ENCODE data around the gene AREG.
"Not testable (repeated sequence)": the region's sequence is repeated elsewhere in the genome, so short reads cannot be mapped to it uniquely, and the experiment has no call there.

Gene AREG

DNA sequence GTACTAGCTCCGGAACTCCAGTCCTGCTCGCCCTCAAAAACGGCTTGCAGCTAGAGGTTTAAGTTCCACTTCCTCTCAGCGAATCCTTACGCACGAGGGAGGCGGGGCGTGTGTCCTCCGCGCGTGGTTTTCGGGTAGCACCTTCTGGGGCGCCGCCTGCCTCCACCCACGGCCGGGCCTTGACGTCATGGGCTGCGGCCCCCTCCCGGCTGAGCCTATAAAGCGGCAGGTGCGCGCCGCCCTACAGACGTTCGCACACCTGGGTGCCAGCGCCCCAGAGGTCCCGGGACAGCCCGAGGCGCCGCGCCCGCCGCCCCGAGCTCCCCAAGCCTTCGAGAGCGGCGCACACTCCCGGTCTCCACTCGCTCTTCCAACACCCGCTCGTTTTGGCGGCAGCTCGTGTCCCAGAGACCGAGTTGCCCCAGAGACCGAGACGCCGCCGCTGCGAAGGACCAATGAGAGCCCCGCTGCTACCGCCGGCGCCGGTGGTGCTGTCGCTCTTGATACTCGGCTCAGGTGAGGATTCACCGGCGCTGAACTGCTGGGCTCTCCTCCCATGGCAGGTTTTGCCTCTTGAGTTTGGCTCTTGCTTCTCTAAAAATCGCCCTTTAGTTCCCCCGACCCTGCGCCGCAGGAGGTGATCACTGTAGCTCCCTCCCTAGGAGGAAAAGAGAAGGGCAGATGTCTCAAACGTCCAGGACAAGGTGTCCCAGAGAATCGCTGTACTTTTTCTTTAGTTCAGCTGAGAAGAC lies at the start of gene AREG:
Gene AREG (plus strand): TSS at position 246 of the 752 bp plus-strand sequence. CDS start 210 bp downstream, at position 456.
- DNase-seq (ENCODE audit: low spot score), result peak; percentile 47

GRCh38 chr4:74395633-74396032 lies 49.3 kb upstream of the AREG start:
- no peak for DNase-seq (ENCODE audit: low spot score)

- DNase-seq (ENCODE audit: low spot score), result no peak
These were observed 47.0 kb upstream of the AREG start for GRCh38 chr4:74397748-74398426.

DNA sequence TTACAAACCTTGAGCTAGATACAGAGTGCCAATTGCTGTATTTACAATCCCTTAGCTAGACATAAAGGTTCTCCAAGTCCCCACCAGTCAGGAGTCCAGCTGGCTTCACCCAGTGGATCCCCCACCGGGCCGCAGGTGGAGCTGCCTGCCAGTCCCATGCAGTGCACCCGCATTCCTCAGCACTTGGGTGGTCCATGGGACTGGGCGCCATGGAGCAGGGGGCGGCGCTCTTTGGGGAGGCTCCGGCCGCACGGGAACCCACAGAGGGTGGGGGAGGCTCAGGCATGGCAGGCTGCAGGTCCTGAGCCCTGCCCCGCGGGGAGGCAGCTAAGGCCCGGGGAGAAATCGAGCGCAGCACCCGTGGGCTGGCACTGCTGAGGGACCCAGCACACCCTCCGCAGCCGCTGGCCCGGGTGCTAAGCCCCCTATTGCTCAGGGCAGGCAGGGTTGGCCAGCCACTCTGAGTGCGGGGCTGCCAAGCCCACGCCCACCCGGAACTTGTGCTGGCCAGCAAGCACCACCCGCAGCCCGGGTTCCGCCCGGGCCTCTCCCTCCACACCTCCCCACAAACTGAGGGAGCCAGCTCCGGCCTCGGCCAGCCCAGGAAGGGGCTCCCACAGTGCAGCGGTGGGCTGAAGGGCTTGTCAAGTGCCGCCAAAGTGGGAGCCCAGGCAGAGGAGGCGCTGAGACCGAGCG lies 45.9 kb upstream of the AREG start:
- DNase-seq (ENCODE audit: low spot score), result not testable (repeated sequence)

DNA sequence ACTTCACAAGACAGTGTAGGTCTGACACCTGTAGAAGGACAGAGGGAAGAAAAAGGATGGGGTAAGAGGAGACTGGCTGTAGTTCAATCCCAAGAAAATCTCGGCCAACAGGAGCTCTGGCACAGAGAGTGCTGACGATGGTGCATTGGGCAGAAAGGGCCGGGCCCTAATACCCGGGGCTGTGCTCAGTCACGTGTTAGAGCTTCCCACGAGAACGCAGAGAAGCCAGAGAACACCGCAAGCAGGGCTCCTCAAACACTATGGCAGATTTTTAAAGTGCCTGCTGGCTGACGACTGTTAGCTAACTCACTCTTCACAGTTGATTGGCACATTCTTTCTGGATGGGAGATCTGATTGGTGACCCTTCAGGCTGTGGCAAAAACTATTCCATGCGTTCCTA lies 44.5 kb upstream of the AREG start:
- DNase-seq (ENCODE audit: low spot score), result no peak

DNA sequence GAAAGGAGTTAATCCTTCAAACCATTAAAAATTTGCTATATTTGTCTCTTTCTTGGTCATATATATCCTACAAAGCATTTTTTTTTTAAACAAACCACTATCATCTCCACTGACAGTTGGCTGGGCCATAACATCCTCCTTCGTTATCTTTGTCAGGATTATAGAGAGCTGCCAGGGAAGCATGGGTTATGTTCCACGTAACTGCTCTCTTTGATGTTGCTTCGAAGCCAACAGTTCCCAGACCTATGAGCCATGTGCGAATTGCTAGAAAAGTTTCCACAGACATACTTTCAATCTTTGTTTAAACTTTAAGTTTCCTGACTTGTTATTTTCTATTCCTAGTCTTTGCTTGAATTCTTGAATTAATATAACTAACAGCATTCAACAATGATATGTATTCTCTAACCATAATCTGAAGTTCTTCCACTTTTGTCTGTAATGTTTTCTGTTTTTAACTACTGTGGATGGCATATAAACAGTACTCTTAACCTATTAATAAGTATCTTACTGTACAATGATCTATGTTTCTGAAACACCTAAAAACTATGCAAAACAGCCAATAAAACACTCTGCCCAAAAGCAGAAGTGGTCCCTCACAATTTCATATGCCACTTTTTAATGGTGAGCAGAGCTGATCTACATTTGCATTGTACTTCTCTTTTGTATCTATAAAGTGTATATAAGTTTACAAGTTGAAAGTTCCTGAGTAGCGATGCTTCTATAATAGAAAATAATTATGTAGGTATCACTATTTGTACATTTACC lies 42.1 kb upstream of the AREG start:
- DNase-seq (ENCODE audit: low spot score), result no peak

DNA sequence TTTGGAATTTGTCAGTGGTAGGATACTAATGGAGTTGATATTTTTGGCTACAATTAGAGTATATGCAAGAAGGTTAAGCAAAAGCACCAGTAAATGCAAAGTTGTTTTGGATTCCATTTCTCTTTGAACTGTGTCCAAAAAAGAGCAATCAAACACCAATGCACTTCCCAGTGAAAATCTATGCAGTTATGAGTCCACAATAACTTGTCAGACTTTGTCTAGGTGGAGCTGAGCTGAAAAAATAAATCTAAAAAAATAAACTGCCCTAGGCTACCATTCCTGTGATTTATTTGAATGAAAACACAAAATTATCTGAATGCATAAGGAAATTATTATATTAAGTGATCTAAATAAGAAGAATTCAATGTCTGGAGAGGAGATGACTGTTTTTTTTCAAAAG lies 37.0 kb upstream of the AREG start:
- DNase-seq (ENCODE audit: low spot score), result no peak

GRCh38 chr4:74408639-74409038 lies 36.3 kb upstream of the AREG start:
- DNase-seq (ENCODE audit: low spot score), result no peak

DNA sequence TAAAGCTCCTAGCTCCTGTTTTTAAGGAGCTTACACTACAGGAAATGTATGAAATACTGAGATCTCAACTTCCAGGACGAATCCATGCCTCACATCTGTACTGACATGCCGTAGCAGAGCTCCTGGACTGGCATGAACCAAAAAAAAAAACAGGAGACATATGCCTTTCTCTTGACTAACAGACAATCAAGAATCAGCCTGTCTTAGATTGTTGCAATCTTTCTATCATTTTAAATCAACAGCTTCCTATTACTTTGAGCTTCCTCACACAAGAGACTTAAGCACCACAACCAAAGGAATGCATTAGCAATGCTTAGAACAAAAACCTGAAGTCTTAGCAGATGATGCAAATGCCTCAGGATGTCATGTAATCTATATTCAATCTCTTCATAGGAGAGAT lies 34.7 kb upstream of the AREG start:
- DNase-seq (ENCODE audit: low spot score), result no peak

- DNase-seq (ENCODE audit: low spot score), result no peak
These were observed 32.7 kb upstream of the AREG start for GRCh38 chr4:74412225-74412624.

DNA sequence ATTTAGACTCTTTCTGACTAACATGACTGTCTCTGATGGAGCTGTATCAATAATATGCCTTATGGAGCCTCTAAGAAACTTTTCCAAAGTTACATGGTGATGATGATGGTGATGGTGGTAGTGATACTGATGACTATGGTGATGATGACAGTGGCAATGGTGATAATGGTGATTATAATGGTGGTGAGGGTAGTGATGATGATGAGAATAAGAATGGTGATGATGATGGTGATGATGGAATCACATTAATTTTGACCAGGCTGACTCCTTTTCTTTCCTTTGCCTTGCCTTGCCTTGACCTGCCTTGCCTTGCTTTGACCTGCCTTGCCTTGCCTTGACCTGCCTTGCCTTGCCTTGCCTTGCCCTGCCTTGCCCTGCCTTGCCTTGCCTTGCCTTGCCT lies 31.7 kb upstream of the AREG start:
- DNase-seq (ENCODE audit: low spot score), result no peak

DNA sequence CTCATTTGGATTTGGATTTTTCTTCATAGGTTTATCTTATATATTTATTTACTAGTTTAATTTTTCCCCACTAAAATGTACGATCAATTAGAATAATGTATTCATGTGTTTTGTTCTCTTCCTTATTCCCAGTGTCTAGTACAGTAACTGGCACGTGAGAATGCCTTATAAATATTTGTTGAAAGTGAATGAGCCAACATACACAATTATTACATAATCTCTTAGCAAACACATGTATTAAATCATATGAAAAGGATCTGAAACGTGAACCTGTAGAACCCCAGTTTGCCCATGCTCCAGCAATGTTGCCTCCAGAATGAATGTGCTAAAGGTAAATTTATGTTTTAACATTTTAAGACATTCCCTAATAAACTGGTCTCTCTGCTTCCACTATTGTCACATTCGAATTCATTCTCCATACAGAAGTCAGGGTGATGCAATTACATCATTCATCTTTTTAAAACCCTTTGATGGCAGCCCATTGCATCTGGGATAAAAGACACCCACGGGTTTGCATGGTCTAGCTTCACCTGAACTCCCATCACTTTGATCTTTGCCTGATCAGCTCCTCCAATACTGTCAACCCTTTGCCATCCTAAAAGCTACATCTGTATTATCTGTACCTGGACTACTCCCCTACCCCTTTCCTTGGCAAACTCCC lies 30.7 kb upstream of the AREG start:
- DNase-seq (ENCODE audit: low spot score), result no peak

DNA sequence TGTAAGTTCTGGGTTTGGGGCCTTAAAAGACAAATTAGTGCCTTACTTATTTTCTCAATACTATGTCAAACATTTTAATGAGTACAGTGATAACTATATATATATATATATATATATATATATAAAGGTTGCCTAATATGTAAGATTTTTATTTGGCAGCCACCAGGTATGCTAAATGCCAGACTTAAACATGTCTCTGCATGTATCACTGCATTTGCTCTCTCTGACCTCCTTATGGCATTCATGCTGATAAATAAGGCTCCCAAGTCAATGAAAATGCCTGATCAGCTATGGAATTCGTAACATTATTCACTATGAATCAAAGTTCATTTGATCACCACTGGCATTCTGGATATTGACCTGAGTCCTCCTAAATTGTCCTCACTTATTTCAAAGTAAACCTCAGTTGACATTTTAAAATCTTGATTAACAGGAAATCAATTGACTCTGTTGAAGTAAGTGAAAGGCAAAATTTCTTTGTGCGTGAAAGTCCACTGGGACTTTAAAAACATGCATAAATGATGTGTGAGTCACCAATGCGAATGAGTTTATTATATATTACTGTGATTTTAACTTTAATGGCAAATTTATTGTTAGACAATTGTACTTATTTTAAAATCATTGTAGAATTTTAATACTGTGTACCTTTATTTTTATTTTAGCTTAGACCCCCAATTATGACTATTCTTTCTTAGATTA lies 29.2 kb upstream of the AREG start:
- DNase-seq (ENCODE audit: low spot score), result no peak

GRCh38 chr4:74418063-74418670 lies 26.8 kb upstream of the AREG start:
- peak; percentile 42 for DNase-seq (ENCODE audit: low spot score)

GRCh38 chr4:74420863-74421262 lies 24.1 kb upstream of the AREG start:
- no peak for DNase-seq (ENCODE audit: low spot score)

DNA sequence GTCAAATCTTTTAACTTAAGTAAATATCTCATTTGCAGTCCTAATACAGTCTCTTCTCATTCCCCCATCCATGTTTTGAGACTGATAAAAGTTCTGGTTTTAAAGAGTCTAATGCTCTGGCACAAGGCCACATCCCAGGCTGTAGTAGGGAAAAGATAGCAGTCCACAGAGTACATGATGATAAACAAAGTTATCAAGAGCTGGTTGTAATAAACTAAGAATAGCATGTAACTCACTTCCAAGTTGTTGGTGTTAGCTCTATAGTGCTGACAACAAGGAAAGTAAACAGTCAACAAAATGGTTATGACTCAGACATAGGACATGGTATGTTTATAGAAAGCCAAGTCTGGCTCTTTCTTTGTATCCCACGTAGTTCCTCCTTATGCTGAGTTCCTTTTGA lies 21.8 kb upstream of the AREG start:
- no peak for DNase-seq (ENCODE audit: low spot score)

DNA sequence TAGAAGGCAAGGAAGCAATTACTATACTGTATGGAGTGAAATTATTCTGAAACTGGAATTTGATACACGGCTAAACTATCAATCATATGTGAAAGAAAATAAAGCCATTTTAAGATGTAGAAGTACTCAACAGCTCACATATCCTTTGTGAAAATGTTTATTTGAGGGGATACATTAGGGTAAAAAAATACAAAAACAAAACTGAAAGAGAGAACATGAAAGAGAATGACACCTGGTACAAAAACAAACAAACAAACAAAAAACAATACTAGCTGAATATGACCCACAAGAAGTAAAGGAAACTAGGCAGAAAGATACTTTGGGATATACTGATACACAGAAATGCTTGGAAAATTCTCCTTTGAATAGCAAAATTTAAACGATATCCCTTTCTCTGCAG lies 20.8 kb upstream of the AREG start:
- no peak for DNase-seq (ENCODE audit: low spot score)

DNA sequence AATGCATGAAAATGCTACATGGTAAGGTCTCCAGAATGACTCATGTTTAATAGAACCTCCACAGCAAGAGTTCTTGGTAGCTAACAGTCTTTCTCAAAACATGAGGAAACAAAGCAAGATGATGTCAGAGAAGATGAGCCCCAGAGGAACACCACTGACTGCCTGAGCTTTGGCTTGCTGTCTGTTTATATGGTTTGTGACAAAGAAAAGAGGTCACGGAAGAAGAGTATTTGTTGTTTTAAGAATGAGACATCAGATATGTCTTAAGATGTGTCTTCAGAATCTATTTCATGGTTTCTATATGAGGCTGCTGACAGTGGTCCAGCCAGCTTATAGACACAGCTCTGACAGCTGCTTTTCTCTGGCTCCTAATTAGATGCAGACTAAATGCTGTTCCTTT lies 18.8 kb upstream of the AREG start:
- DNase-seq (ENCODE audit: low spot score), result peak; percentile 25

GRCh38 chr4:74428276-74428675 lies 16.7 kb upstream of the AREG start:
- DNase-seq (ENCODE audit: low spot score), result no peak

DNA sequence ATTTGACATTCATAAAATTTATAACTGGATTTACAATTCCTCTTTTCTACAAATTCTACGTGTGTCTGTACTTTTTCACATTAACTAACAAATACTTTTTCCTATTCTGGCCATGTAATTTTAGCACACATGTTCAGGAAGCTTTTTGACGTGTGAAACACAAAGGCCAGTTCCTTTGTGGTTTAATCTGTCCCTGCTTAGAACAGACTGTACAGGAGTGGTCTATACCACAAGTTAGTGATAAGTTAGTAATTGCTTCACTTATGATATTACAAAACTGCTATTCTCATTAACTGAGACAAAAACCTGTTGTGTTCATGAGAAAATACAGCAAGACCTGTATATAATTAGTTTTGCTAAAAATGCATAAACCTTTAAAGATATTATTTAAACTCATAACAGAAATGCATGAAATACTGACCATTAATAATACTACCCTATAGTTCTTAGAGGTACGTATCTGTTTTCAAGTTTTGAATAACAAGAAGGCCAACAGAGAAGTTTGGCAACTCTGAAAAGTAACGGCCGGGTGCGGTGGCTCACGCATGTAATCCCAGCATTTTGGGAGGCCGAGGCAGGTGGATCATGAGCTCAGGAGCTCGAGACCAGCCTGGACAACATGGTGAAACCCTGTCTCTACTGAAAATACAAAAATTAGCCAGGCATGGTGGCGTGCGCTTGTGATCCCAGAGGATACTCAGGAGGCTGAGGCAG lies 13.7 kb upstream of the AREG start:
- DNase-seq (ENCODE audit: low spot score), result no peak
